NAMALWA (cell line): ENCODE measurements around the gene OSBP2.

Experiments
- DNase-seq: peaks from one replicate; pipeline ENCODE4 v3.0.0-alpha.2; 2015; ENCODE audit warnings: low spot score

OSBP2 gene, protein sequence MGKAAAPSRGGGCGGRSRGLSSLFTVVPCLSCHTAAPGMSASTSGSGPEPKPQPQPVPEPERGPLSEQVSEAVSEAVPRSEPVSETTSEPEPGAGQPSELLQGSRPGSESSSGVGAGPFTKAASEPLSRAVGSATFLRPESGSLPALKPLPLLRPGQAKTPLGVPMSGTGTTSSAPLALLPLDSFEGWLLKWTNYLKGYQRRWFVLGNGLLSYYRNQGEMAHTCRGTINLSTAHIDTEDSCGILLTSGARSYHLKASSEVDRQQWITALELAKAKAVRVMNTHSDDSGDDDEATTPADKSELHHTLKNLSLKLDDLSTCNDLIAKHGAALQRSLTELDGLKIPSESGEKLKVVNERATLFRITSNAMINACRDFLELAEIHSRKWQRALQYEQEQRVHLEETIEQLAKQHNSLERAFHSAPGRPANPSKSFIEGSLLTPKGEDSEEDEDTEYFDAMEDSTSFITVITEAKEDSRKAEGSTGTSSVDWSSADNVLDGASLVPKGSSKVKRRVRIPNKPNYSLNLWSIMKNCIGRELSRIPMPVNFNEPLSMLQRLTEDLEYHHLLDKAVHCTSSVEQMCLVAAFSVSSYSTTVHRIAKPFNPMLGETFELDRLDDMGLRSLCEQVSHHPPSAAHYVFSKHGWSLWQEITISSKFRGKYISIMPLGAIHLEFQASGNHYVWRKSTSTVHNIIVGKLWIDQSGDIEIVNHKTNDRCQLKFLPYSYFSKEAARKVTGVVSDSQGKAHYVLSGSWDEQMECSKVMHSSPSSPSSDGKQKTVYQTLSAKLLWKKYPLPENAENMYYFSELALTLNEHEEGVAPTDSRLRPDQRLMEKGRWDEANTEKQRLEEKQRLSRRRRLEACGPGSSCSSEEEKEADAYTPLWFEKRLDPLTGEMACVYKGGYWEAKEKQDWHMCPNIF

DNA sequence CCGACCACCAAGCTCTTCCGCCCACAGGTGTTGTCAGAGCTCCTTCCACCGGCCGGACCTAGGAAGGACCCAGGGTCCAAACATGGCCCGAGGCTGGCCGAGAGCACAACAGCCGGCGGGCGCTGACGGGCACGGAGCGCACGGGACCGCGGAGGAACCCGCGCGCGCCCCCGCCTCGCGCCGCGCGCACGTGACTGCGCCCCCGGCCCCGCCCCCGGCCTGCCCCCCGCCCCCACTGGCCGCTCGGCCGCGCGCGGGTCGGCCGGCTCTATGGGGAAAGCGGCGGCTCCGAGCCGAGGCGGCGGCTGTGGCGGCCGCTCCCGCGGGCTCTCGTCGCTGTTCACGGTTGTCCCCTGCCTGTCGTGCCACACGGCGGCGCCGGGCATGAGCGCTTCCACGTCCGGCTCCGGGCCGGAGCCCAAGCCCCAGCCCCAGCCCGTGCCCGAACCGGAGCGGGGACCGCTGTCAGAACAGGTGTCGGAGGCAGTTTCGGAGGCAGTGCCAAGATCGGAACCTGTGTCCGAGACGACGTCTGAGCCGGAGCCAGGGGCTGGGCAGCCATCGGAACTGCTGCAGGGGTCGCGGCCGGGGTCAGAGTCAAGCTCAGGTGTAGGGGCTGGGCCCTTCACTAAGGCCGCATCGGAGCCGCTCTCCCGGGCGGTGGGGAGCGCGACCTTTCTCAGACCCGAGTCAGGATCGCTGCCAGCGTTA, at the start of gene OSBP2:
Gene OSBP2, plus strand, starts transcription at position 235 of the 711 bp plus-strand sequence. Its CDS starts 36 bp downstream, at position 271.
- no peak for DNase-seq

DNA sequence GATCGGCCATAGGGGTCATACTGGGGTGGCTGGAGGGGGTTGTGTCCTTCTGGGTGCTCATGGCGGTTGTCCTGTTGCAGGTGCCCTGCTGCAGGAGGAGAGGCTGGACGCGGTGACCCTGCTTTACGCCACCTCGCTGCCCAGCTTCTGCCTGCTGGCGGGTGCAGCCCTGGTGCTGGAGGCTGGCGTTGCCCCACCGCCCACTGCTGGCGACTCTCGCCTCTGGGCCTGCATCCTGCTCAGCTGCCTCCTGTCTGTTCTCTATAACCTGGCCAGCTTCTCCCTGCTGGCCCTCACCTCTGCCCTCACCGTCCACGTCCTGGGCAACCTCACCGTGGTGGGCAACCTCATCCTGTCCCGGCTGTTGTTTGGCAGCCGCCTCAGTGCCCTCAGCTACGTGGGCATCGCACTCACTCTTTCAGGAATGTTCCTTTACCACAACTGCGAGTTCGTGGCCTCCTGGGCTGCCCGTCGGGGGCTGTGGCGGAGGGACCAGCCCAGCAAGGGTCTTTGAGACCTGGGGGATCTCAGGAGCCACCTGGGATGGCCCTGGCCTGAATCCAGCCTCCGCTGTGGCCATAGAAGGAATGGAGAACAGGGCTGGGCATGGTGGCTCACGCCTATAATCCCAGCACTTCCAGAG, 48.0 kb upstream of the OSBP2 start:
- DNase-seq: no peak

DNA sequence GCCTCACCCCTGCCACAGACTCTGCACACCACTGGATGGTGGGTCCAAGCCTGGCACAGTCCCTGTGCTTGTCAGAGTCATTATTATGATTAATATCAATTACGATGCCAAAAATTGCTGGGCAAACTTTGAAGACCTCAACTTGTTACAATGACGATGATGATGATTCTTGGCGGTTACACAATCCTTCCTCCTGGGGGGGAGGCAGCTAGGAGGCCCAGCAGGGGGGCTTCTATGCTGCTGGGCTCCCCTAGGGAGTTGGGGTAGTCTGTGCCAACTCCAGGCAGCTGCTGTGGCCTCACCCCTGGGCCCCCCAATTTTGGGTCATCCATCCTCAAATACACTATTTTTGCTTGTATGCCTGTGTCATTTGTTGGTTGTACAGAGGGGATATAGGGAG, 47.1 kb upstream of the OSBP2 start:
- no peak for DNase-seq

DNA sequence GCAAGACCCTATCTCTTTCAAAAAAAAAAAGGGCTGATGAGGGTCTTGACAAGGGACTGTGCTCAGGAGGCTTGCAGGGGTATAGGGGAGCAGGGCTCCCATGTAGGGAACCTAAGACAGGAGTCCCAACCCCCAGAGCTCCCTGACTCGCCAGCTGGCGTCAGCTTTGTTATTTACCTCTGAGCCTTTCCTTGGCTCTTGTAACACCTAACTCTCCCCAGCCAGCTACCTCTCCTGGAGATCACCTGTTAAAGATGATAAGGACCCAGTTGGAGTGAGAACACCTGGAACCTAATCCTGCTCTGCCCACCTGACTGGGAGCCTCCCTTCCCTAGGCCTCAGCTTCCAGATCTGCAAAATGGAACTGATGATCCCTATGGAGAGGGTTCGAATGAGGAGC, 45.8 kb upstream of the OSBP2 start:
- no peak for DNase-seq

DNA sequence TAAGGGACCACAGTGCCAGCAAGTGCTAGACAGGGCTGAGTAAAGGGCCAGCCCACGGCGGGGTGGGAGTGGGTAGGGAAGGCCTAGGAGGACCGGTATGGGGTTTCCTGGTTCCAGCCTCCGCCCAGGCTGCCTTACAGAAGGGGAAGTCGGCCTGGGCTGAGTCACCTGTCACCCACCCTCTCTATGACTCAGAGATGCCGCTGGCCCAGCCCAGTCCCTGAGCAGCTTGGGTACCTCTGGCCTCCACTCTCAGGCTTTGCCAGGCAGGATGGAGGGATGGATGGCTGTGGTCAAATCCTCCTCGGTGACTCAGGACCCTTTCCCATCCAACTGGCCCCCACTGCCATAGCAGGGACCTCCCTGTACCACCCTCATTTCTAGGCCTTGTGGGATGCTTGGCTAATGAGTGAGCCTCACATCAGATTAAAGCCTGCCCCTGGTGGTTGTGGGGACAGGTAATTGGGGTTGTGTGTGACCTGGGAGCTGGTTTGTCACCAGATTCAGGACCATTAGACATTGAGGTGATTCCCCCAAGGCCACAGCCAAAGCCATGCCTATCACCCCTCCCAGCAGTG, 45.2 kb upstream of the OSBP2 start:
- no peak for DNase-seq

DNA sequence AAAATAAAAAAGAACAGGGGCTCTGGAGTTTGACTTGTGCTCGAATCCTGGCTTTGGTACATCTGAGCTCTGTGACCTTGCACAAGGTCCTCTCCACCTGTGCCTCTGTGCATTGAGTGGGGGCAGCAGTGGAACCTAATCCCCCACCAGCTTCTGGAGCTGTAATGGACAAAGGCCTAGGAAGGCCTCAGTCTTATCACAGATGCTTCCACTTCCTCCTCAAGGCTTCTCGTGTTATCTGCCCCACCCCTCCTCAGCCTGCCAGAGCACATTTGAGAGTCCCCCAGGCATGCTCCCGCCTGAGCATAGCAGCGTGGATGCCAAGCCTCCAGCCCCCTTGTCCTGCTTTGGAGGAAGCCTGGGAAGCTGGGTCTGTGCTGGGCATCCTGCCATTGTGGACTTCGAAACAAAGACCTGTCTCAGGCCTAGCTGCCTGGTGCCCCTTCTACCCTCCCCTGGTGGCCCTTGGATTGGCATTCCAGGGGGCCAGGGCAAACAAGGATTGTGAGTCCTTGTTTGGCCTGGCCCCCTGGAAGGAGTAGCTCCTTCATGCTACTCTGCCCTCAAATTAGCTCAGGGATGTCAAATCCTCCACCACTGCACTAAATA, 44.1 kb upstream of the OSBP2 start:
- no peak for DNase-seq

DNA sequence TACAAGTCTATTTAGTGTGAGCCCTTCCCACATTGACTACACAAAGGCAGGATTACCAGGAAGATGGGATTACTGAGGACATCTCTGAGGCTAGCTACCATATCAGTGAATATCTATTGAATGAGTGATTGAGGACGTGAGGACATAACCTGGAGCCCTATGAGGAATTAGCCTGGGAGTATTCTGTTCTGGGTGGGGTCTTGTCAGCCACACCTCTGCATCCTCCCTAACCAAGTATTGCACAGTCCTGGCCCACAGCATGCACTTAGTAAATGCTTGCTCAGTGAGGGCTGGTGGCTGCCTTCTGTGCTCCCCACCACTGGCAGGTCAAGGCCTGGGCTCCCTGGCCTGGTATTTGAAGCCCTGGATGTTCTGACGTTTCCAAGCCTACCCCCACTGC, 41.8 kb upstream of the OSBP2 start:
- DNase-seq: no peak

DNA sequence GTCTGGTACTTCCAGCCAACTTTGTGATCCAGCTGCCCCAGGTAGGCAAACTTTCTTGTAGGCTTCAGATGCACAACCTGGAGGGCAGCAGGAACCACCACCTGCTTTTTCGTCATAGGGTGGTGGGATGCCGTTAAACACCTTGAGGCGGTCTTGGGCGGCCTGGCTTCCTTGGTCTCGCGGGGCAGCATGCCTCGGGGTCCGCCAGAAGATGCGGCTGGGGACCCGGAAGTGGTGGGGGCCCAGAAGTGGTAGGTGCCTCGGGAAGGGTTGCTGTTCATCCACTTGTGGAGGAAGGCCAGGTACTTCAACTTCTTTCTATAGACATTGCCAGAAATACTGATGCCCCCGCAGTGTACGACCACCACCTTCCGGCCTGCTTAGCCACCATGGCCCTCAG, 40.3 kb upstream of the OSBP2 start:
- DNase-seq: no peak

DNA sequence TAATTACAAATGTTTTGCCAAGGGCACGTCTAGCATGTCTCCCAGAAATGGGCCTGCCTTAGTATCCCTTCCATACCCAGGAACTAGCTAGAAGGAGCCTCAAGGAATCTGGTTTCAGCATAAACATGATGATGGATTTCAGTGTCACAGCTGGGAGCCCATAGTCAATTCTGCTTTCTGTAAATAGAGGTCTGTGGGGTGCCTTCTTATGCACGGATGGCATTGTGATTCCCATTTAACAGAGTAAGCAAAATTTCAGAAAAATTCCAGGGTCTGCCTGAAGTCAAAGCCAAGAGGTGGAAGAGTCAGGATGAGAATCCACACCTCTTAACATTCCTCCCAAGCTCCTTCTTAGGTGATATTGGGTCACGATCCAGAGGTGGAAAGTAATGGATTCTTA, 39.1 kb upstream of the OSBP2 start:
- no peak for DNase-seq

DNA sequence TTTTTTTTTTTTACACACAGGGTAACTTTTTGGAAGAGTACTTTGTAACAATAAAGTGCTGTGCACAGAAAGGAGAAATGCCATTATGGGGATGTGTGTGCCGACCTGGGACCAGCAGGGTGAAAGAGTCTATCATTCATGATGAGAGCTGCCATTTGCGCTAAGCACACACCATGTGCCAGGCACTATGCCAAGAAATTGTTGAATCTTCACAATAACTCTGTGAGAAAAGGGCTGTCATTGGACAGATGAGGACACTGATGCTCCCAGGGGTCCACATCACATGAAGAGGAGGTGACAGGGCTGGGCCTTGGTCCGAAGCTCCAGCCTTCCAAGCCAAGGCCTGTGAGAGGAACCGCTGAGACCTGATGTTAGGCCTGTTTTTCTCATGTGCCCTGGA, 32.6 kb upstream of the OSBP2 start:
- DNase-seq: no peak

DNA sequence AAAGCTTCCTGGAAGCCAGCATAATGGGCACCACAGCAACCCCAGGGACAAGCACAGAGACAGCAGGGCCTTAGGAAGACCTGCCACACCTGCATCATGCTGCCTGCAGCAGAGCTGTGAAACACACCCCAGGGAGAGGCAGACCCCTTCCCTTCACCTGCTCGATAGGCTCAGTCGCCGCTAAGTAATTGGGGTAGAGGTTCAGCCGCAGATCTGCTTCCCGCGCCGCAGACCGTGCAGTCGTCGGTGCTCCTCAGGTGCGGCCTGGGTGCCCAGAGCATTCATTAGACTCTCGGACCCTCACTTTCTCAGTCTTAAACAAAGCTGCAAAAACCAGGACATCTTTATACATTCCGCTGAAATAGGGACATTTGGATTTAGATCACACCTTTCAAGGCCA, 29.9 kb upstream of the OSBP2 start:
- DNase-seq: no peak

DNA sequence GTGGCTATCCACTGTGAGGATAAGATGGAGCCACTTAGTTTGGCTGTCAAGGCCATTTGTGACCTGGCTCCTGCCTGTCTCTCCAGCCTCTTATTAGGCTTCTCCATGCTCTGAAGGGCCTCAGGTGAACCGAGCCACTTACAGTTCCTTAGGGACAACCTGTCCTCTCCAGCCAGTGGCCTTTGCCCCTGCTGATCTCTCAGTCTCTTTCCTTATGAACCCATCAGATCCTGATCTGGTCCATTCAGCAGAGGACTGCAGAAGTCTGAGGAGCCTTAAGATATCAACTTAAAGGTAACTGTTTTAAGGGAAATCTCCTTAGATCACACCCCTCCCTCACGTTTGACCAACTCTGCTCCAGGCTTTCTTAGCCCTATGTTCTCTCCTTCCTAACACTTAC, 29.4 kb upstream of the OSBP2 start:
- DNase-seq: no peak

DNA sequence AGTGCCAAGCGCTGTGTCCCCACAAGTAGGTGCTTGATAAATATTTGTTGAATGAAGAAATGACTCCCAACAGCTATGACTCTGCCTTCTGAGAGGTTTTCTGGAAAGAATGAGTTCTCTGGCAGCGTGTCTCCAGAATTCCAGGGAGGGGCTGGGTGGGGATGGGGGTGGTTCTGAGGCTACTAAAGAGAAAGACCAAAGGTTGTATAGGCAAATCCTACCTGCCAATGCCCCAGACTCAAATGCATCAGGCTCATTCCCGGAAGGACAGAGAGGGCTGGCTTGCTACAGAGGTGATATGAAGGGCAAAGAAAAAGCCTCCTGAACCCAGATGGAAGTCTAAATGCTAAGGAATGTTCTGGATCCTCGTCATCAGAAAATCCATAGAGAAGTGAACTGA, 28.9 kb upstream of the OSBP2 start:
- DNase-seq: no peak

DNA sequence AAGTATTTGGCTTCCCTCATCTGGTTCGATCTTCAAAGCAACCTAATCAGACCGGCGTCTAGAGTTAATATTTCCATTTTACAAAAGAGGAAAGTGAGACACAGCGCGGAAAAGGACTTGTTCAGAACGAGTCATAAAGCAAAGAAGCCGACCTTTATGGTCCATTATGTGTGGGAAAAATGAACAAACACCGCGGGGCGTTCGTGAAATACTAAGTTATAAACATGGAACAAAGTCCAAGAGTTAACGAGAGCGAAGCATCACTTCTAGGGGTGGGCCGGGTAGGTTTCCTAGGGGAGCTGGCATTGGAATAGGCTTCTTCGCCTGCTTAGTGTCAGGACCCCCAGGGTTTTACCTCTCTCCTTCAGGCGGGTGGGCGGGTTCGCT, 27.6 kb upstream of the OSBP2 start:
- peak; percentile 33 for DNase-seq

DNA sequence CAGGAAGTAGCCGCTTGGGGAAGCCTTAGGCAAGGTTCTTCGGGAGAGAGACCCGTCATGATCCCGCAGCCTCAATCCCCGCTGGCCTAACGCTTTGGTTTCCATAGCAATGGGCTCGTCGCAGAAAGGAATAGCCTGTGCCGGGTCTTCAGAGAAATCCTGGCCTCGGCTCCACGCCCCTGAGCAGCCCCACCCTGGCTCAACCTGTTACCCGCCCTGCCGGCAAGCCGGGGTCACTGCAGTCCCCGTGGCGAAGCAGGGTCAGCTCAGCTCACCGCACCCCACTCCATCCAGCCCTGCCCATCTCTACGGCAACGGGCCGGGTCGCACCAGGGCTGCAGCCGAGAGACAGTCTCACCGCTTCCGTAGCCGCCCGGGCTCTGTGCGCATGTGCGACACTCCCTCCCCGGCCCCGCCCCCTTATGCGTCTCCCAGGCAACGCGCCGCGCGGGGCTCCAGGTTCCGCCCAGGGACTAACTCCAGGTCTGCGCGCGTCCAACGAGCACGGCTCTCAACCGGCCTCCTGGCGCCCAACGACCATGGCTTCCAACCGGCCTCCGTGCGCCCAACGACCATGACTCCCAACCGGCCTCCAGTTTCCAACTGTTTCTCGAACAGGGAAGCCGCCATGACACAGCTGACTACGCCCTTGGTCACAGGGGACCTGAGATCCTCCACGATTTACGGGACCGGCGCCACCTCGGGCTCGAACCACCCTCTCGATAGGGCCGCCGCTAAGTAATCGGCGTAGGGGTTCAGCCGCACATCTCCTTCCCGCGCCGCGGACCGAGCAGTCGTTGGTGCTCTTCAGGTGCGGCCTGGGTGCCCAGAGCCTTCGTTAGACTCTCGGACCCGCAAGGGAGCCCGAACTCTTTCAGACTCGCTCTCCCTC, 26.9 kb upstream of the OSBP2 start, which contains the start of gene DUSP18:
Gene DUSP18, minus strand, starts transcription at position 382 of the 892 bp plus-strand sequence. CDS start 3,872 bp downstream, outside the sequence.
- peak; percentile 92 for DNase-seq

DNA sequence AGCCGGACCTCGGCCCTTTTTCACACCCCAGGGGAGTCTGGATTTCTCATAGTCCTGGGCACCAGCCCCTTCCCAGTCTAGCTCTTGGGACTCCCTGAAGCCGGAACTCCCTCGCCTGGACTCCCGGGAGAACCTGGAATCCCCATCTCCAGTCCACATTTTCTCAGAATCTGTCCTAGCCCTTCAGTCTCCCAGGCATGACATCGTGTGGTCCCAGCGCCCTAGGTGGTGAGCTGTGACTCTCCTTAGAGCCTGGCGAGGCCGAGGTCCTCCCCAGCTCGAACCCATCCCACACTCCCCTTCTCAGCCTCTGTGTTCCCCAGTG, 26.3 kb upstream of the OSBP2 start:
- no peak for DNase-seq

DNA sequence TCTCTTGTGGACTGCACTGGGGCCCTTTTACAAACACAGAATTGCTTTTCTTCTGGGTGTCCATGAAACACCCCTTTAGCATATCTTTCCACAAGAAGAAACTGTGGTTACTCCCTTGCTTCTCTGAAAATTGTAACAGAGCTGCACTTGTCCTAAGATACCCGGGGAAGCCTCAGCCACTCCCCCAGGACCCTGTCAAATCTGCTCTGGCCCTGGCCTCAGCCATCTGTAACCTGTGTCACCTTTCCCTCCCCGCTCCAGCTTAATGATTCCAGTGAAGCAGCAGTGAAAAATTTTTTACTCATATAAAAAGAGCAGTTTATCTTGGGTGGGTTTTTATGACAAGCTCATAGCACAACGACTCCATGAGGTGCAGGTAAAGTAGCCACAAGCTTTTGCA, 23.6 kb upstream of the OSBP2 start:
- DNase-seq: no peak

DNA sequence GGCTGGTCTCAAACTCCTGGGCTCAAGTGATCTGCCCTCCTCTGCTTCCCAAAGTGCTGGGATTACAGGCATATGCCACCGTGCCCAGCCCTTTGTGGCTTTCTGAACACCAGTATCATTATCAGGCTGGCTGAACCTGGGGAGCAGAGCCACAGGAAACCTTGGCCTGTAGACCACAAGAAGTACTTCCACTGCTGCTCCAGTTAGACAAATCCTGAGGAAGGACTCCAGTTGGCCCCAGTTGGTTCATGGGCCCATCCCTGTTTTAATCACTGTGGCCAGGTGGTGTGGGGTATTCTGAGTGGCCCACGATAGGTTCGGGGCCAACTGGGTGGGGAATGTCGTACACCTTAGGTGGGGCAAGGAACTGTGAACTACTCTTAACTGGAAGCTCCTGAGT, 21.5 kb upstream of the OSBP2 start:
- DNase-seq: no peak

DNA sequence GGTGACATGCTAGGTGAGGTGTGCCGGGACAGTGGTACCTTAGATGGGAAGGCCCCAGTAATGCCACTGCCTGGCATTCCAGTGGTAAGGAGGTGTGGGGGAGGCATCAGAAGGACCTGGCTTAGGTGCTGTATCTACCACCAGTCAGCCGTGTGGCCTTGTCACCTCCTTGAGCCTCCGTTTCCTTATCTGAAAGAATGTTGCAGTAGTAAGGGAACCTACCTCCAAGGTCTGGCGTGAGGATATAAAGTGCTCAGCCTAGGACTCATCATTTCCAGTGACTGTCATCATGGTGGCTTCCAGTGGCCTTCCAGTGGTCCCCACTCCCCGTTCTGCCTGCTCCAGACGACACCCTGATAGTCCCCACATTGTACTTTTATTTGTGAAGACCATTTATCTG, 20.2 kb upstream of the OSBP2 start:
- no peak for DNase-seq

DNA sequence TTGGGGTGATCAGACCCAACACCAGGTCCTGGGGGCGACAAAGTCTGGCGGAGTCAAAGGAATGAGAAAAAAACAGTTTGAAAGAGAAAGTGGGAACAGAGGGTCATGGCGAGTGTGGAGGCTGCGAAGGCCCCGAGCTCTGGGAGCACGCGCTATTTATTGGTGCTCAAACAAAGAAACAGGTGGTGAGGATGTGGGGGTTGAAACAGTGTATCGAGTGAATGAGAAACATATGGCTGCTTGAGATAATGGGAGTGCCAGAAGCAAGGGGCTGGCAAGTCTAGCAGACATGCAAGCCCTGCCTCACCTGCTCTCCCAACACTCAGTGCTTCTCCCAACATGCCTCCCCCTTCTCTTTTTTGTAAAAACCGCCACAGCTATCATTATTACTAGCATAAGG, 19.2 kb upstream of the OSBP2 start:
- DNase-seq: no peak
